Measurements from ENCODE around the gene TPGS1. TPM values are rescaled to one million over a fixed set of nuclear protein-coding genes. Genes with fewer than 3 reads are reported as not detected.

Gene TPGS1
- total RNA-seq, 2 experiments from 2014 or later: 8.9 to 9.3 TPM

GRCh38 chr19:472005-472858 is 35.1 kb upstream of the TPGS1 start:
- no peaks in the 10 kb centered on the region for H3K36me3 Mint-ChIP-seq (ENCODE audit: low read depth)
- H3K27me3 Mint-ChIP-seq: no peaks in the 10 kb centered on the region
- POLR2A ChIA-PET: no interaction called here
- no peak overlapping the region for H3K4me3 Mint-ChIP-seq
- no peak for ATAC-seq
- no peak for DNase-seq
- intact Hi-C loops (cut with micrococcal nuclease): no loop called here
- H3K27ac Mint-ChIP-seq: no peak overlapping the region
- CTCF ChIA-PET: no interaction called here
- H3K4me1 Mint-ChIP-seq (ENCODE audit: low read depth): no peaks in the 10 kb centered on the region
- TF ChIP-seq CTCF (IDR thresholded peaks at IDR 0.05): no peak
- no peaks in the 10 kb centered on the region for H3K9me3 Mint-ChIP-seq

GRCh38 chr19:474126-475078 is 32.9 kb upstream of the TPGS1 start:
- H3K36me3 Mint-ChIP-seq (ENCODE audit: low read depth): no peaks in the 10 kb centered on the region
- no peak overlapping the region for H3K27ac Mint-ChIP-seq
- intact Hi-C loops (cut with micrococcal nuclease): no loop called here
- POLR2A ChIA-PET: no interaction called here
- no peak for ATAC-seq
- H3K4me1 Mint-ChIP-seq (ENCODE audit: low read depth): no peaks in the 10 kb centered on the region
- CTCF ChIA-PET: no interaction called here
- no peak overlapping the region for H3K4me3 Mint-ChIP-seq
- TF ChIP-seq CTCF (IDR thresholded peaks at IDR 0.05): no peak
- no peaks in the 10 kb centered on the region for H3K27me3 Mint-ChIP-seq
- no peak for DNase-seq
- no peaks in the 10 kb centered on the region for H3K9me3 Mint-ChIP-seq

GRCh38 chr19:475360-475759 is 31.9 kb upstream of the TPGS1 start:
- no peak overlapping the region for H3K4me3 Mint-ChIP-seq
- DNase-seq (no peak), ATAC-seq (no peak)
- peaks cover 3% of the 10 kb centered on the region for H3K36me3 Mint-ChIP-seq (ENCODE audit: low read depth)
- peaks cover 6% of the 10 kb centered on the region for H3K9me3 Mint-ChIP-seq
- H3K4me1 Mint-ChIP-seq (ENCODE audit: low read depth): peaks cover 6% of the 10 kb centered on the region
- POLR2A ChIA-PET: no interaction called here
- intact Hi-C loops (cut with micrococcal nuclease): no loop called here
- no peaks in the 10 kb centered on the region for H3K27me3 Mint-ChIP-seq
- CTCF ChIA-PET: no interaction called here
- no peak for TF ChIP-seq CTCF (IDR thresholded peaks at IDR 0.05)
- H3K27ac Mint-ChIP-seq: no peak overlapping the region

DNA sequence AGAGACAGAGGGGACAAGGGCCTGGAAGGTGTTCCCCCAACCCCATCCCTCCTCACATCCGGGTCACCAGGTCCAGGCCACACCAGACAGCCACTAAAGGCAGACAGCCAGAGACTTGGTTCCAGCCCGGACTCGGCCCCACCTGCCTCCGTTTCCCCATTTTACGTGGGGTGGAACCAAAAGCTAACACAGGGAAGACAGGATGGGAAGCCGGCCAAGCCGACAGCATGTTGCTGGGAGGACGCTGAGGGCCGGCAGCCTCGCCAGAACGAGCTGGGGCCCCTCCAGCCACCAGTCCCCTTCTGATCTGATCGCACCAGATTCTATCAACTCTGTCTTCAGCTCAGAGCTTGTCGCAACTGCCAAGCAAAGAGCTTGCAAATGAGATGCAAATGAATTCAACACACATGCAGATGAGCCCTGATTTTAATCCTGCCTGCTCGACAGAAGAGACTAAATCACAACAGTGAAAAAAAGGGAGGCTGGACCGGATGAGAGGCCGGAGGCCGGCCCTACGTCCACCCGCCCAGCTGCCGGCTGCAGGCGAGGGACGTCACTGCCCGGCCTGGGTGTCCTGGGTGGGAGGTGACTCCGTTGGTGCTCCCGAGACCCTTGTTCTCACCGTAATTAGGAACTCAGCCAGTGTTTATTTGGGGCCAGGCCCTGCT is 28.9 kb upstream of the TPGS1 start:
- TF ChIP-seq CTCF (IDR thresholded peaks at IDR 0.05): no peak
- no peak for ATAC-seq
- peaks cover 12% of the 10 kb centered on the region for H3K36me3 Mint-ChIP-seq (ENCODE audit: low read depth)
- no peak for DNase-seq
- ChIA-PET CTCF (interaction anchor here (1.2 to 1.8 kb wide), 3 partner anchors 28 to 94 kb away, joined by 3 to 5 read pairs (median 4); no protein-coding TSS in a partner anchor), POLR2A (no interaction called here)
- intact Hi-C loops (cut with micrococcal nuclease): no loop called here
- peaks cover 1% of the 10 kb centered on the region for H3K27me3 Mint-ChIP-seq
- H3K27ac Mint-ChIP-seq: no peak overlapping the region
- no peak overlapping the region for H3K4me3 Mint-ChIP-seq
- peaks cover 8% of the 10 kb centered on the region for H3K4me1 Mint-ChIP-seq (ENCODE audit: low read depth)
- peaks cover 19% of the 10 kb centered on the region for H3K9me3 Mint-ChIP-seq

Data from activated CD8-positive, alpha-beta T cell treated with anti-CD3 and anti-CD28 coated beads for 36 hours (primary cell).